G401.6 (cell line): ENCODE data around the gene ARFRP1.
"Not testable (repeated sequence)": the region's sequence is repeated elsewhere in the genome, so short reads cannot be mapped to it uniquely, and the experiment has no call there.

ENCODE experiments used
- FAIRE-seq: peaks from 2 replicates; lab custom pipeline; 2012; peaks lifted over from hg19 to GRCh38; lab: Jason Lieb, UNC

ARFRP1 gene

DNA sequence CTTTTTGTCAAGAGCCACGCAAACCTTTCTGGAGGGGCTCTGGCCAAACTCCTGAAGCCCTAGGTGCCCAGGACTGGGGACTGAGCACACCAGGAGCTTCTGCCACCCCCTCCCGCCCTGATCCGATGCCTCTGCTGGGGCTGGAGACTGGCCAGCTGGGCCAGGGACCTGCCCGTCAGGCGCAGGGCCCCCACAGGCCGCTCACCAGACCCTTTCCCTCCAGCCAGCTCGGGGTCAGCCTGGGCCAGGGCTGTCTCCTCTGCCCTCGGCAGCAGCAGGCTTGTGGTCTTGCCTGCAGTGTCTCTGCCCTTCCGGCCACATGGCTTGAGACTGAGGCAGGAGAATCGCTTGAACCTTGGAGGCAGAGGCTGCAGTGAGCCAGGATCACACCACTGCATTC, 35.1 kb downstream of the ARFRP1 start:
- no peak for FAIRE-seq

DNA sequence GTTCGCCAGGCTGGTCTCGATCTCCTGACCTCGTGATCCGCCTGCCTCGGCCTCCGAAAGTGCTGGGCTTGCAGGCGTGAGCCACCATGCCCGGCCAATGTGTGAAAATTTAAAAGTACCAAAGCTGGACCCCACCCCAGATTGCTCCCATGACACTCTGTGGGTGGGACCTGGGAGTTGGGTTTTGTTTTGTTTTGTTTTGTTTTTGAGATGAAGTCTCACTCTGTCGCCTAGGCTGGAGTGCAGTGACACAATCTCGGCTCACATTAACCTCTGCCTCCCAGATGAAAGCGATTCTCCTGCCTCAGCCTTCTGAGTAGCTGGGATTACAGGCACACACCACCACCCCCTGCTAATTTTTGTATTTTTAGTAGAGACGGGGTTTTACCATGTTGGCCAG, 36.1 kb downstream of the ARFRP1 start:
- not testable (repeated sequence) for FAIRE-seq

DNA sequence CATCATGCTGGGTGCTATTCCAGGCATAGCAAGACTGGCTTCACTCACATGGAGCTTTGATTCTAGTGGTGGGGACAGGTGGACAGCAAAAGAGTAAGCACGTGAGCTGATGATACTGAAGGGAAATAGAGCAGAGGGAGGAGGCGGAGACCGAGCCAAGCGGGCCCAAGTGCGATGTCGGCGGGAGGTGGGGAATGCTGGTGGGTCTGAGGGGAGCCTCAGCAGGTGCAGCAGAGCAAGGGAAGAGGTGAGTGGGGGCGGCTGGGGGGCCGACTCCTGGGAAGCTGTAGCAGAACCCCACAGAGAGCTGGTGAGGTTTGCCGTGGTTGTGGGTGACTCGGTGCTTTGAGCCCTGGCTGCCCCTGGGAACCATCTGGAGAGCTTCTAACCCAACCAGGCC, 39.4 kb downstream of the ARFRP1 start:
- FAIRE-seq: no peak

GRCh38 chr20:63667858-63668257, 39.9 kb downstream of the ARFRP1 start:
- FAIRE-seq: no peak

DNA sequence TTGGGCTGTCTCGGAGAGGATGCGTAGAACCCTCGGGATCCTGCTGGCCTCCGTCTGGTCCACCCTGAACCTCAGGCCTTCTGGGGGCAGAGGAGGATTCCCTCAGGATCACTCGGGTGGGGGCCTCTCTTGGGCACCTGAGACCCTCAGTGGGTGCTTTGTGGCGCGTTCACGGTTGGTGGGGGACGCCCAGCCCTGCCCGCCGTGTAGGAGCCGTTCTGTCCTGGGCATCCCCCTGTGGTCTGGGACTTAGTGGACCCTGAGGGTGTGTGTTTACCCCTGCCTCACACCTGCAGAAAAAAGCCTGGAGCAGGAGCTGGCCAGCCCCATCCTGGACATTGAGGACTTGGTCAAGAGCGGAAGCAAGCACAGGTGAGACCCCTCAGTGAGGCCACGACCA, 42.1 kb downstream of the ARFRP1 start:
- FAIRE-seq: no peak

- FAIRE-seq: no peak
Observed at GRCh38 chr20:63664861-63665594, 42.7 kb downstream of the ARFRP1 start.

GRCh38 chr20:63664143-63664851, 43.5 kb downstream of the ARFRP1 start:
- FAIRE-seq: no peak

DNA sequence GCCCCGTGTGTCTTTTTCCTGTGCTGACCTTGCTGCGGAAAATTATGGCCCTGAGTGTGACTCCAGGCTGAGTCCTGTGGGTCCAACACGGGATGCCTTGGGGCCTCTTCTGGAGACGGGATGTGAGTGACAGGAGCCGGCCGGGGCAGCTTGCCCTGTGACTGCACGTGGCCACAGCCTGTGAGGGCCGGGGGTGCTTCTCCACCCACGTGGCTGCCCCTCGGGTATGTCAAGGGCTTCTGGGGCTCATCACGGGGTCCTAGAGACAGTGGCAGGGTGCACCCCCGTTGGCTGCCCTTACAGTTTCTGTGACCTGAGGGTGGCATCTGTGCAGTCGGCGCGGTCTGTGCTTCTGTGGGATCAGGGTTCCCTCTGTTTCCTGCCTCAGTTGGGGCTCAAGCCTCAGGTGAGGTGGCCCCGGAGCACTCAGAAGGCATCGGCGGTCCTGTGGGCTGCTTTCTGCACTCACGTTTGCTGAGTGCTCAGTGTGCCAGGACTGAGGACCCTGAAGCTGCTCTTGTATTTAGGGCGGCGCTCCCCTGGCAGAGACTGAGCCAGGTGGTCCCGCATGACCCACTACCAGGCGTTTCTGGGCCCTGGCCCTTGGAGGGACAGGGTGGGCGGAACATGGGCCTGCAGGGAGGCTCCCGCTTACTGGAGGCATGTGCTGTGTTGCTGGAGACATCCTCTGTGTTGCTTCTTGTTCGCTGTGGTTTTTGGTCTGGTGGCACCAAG, 44.3 kb downstream of the ARFRP1 start:
- no peak for FAIRE-seq

DNA sequence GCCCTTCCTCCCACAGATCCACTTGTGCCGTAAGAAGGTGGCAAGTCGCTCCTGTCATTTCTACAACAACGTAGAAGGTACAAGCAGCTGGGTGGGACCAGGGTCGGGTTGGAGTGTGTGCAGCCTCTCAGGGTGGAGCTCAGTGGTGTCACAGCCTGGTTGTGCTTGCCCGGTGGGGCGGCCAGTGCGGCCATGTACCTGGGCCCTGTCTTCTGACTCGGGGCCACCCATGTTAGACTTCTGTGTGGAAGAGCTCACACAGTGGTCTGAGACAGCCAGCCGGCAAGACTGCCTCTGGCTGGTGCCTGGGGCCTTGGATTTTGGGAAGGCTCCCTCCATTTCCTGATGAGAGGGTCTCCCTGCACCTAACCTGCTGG, 45.0 kb downstream of the ARFRP1 start:
- no peak for FAIRE-seq

- FAIRE-seq: no peak
Observed at GRCh38 chr20:63661959-63662812, 45.6 kb downstream of the ARFRP1 start.

GRCh38 chr20:63661108-63661507, 46.7 kb downstream of the ARFRP1 start:
- no peak for FAIRE-seq

DNA sequence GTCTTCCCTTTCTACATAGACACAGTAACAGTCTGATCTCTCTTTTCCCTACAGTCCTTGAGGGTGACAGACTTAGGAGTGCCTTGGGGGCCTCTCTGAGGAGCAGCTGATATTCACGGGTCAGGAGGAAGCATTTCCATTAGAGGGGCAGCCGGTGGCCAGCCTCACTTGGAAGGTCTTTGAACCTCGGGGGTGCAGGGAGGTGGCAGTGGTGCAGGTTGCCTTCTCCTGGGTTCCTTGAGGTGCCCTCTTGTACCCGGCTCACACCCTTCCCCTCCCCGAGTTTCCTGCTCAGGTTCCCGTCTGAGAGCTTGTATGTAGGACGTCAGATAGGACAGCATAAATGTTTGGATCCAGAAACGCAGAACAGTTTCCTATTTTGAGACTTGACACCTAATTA, 47.2 kb downstream of the ARFRP1 start:
- no peak for FAIRE-seq

DNA sequence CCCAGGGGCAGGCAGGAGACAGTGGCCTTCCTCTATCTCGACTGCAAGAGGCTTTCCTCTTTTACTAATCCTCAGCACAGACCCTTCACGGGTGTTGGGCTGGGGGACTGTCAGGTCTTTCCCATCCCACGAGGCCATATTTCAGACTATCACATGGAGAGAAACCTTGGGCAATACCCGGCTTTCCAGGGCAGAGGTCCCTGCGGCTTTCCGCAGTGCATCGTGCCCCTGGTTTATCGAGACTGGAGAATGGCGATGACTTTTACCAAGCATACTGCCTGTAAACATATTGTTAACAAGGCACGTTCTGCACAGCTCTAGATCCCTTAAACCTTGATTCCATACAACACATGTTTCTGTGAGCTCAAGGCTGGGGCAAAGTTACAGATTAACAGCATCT, 47.6 kb downstream of the ARFRP1 start:
- not testable (repeated sequence) for FAIRE-seq

DNA sequence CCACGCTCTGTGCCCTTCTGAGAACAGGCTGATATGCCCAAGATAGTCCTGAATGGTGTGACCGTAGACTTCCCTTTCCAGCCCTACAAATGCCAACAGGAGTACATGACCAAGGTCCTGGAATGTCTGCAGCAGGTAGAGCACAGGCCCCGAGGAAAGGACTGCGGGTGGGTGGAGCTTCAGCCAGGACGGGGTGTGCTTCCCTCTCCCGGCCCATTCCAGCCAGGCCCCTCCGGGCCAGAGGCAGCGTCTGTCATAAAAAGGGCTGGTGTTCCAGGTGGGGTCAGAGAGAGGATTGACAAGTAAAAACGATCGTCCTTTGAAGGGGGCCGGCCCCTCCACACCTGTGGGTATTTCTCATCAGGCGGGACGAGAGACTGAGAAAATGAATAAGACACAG, 48.4 kb downstream of the ARFRP1 start:
- no peak for FAIRE-seq

DNA sequence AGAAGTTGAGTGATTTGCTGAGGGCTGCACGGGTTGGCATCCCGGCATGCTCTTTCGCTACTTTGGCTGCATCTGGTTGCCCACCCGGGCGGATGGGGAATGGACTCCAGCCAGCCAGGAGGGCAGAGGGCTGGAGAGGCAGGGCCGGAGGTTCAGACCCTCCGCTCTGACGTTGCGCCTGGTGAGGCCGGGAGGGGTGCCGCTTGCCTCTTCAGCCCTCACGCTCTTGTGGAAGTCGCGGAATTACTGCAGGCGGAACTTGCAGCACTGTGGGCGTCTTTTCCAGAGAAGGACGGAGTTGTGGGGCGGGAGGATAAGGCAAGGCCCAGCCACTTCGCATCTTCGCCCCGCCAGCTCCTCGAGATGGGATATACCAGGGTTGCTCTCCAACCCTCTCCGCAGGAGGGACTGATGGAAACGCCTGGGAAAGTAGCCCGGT, 49.0 kb downstream of the ARFRP1 start:
- FAIRE-seq: no peak

GRCh38 chr20:63657937-63658748, 49.6 kb downstream of the ARFRP1 start, which contains the start of gene RTEL1:
Gene RTEL1 (plus strand): TSS chr20:63658312. CDS start chr20:63659403, 1,091 bp downstream.
- peak; percentile 25 for FAIRE-seq

- no peak for FAIRE-seq
Observed at GRCh38 chr20:63657260-63657936, 50.4 kb downstream of the ARFRP1 start.

GRCh38 chr20:63656451-63656850, 51.3 kb downstream of the ARFRP1 start:
- FAIRE-seq: no peak

DNA sequence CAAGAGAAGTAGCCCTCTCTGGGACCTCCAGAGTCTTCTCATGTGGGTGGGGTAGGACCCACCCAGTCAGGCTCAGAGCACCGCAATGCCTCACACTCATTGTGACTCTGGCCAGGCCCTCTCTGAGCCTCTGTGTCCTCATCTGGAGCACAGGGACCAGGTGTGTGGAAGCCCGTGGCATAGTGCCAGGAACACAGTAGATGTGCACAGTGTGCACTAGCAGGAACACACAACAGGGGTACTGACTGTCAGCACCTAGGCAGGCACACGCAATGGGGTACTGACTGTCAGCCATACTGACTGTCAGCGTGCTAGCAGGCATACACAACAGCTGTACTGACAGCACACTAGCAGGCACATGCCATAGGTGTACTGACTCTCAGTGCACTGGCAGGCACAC, 52.5 kb downstream of the ARFRP1 start:
- no peak for FAIRE-seq

GRCh38 chr20:63653974-63654668, 53.7 kb downstream of the ARFRP1 start:
- FAIRE-seq: no peak
